ENCODE data around the gene KLHDC4.

GRCh38 chr16:87701505-87701921 lies 64.3 kb downstream of the KLHDC4 start:
- TF ChIP-seq POLR2A (IDR thresholded peaks at IDR 0.05; ENCODE audit: low read depth, low read length) (no peak), TAF1 (IDR thresholded peaks at IDR 0.05; ENCODE audit: low read depth, low read length) (no peak), POLR2AphosphoS5 (IDR thresholded peaks at IDR 0.05; ENCODE audit: low read depth, low read length) (no peak), SPI1 (IDR thresholded peaks at IDR 0.05; ENCODE audit: low read depth, low read length) (no peak)

Data from GM12891 (cell line).